ENCODE data around the gene TNS3.

The TNS3 gene

DNA sequence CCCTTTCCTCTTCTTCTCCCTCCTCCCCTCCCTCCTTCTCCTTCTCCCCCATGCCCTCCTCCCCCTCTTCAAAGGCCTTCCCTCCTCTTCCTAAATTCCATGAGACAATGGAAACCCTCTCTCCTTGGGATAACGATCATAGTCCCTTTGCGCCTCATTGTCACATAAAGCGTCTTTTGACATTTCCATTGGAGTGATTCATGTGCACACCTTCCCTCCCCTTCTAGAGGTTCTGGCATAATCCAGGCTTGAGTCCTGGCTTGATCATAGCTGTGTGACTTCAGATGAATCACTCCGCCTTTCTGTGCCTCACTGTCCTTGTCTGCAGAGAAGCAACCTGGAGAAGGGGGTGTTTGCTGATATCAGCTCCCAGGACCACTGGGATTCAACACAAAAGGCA lies 204.2 kb downstream of the TNS3 start:
- DNase-seq, result no peak

GRCh38 chr7:47376991-47377616 lies 204.8 kb downstream of the TNS3 start:
- no peak for DNase-seq

DNA sequence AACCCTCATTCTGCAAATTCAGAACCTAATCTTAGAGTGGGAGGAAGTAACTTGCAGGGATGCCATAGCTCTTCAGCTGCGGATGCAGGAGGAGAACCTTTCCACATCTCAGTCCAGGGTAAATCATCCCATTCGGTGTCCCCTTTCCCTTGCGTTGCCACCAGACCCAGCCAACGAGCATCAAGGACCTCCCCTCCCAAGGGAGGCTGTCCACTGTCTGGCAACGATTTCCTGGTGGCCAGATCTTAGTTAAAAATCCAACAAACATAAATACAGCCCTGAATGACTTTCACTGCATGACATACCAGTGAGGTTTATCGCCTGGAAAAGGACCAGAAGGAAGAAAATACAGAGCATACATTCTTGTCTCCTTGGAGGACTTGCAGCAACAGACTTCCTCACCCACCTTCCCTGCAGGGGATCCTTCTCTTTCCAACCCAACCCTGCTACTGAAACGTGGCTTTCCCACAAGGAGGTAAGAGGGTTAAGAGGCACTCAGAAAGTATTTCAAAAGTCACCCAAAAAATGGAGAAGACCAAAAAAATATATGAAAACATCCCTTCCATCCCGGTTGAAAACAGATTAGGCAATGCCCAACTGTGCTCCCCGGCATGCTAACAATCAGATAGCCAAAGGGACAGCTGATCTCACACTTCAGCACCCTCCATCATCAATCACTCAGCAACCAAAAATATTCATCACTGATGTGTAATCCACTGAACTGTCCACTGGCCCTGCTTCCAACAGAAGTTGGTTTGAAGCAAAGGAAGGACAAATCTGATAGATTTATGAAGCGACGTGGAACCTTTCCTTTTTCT lies 206.6 kb downstream of the TNS3 start:
- DNase-seq, result no peak

DNA sequence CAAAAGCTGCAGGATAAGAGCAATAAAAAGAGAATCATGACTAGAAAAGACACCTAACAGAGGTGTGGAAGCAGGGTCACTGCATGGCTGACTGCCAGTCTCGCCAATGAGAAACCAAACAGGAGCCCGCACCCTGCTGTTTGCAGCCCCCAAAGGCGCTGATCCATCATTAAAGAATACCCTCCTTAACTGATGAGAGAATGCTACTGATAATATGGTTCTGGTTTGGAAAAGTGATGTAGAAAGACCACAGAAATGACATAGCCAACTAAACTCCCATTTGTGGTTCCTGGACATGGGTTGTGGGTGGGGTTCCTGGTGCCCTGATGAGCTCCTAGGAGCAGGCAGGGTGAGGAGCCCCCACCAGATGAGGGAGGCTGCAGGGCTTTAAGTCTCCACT lies 207.4 kb downstream of the TNS3 start:
- no peak for DNase-seq

DNA sequence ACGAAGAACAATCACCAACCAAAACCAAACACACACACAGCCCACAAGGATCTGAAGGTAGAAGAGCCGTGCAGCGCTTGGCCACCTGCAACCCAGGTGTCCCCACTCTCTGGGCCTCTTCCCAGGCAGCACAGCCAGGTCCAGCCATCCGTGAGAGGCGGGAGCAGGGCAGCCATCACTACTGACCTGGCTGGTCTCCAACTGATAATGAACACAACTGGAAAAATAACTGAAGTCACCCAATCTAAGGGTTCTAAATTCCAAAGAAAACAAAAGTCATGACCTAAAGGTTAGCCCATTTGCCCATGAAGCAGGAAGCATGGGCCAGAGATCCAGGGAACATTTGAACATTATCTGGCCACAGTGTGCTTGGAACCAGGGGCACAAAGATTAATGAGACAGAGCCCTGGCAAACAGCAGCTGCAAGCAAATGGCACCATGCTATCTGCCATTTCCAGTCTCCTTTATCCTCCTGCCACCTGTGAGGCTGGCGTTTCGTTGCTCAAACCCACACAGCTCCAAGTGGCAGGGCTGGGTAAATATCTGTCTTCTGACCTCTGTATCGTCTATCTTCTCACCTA lies 207.9 kb downstream of the TNS3 start:
- no peak for DNase-seq

GRCh38 chr7:47371733-47372368 lies 210.1 kb downstream of the TNS3 start:
- no peak for DNase-seq

- no peak for DNase-seq
Measured at GRCh38 chr7:47371317-47371716, 210.6 kb downstream of the TNS3 start.

GRCh38 chr7:47370461-47371042 lies 211.4 kb downstream of the TNS3 start:
- DNase-seq, result no peak

- DNase-seq, result no peak
Measured at GRCh38 chr7:47369736-47370135, 212.2 kb downstream of the TNS3 start.

GRCh38 chr7:47368190-47368812 lies 213.6 kb downstream of the TNS3 start:
- no peak for DNase-seq

- DNase-seq, result no peak
Measured at GRCh38 chr7:47367369-47367768, 214.5 kb downstream of the TNS3 start.

- no peak for DNase-seq
Measured at GRCh38 chr7:47366960-47367359, 215.0 kb downstream of the TNS3 start.

GRCh38 chr7:47366211-47366610 lies 215.7 kb downstream of the TNS3 start:
- no peak for DNase-seq

DNA sequence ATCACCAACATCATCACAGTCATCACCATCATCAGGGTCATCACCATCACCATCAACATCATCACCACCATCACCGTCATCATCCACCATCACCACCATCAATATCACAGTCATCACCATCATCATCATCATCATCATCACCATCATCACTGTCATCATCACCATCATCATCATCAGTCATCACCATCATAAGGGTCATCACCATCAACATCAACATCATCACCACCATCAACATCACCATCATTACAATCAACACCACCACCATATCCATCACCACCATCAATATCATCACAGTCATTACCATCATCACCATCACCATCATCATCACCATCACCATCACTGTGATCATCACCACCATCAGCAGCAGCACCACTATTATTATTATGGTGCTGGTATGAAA lies 218.9 kb downstream of the TNS3 start:
- DNase-seq, result no peak

- peak; percentile 70 for DNase-seq
Measured at GRCh38 chr7:47361746-47362215, 220.1 kb downstream of the TNS3 start.

GRCh38 chr7:47361236-47361635 lies 220.7 kb downstream of the TNS3 start:
- DNase-seq, result no peak

DNA sequence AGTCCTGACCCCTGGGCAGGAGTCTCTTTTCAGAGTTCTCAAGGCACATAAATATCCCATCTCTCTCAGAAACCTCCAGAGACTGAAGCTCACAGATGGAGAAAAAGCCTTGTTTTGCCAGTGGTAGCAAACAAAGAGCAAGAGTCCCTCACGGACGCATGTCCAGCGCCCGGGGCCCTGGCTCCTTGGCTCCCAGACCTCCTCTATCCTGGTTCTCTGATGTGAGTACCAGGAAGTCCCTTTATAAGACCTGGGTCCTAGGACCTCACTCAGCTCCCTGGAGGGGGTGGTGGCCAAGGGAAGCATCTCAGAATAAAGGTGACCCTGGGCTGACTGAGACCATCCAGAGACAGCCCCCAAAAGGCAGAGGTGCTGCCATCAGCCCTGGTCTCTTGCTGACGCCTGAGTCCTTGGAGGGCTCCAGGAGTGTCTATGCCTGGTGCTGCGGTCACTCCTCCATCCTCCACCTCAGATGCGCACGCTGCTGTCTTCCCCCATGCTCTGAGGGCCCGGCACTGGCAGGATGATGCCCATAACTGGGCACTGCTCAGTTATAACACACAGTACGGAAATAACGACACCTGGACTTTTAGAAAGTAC lies 221.5 kb downstream of the TNS3 start:
- no peak for DNase-seq

DNA sequence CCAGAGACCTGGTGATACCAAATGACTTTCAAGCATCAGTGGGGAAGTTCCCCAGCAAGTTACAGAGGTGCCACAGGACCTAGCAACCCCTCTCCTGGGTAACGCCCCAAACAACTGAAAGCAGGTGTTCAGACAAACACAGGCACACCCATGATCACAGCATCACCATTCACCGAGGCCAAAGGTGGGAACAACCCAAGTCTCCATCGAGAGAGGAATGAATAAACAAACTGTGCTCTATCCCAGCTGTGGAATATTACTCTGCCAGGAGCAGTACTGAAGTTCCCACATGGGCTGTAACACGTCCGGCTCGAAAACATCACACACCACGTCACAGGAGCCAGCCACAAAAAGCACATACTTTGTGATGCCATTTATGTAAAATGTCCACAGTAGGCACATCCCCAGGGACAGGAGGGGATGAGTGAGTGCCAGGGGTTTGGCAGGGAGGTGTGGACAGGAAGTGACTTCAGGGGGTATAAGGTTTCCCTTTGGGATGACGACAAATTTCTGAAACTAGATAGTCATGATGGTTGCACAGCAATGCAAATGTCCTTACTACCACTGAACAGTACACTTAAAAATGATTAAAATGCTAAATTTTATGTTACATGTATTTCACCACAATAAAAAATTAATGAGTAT lies 222.8 kb downstream of the TNS3 start:
- no peak for DNase-seq

DNA sequence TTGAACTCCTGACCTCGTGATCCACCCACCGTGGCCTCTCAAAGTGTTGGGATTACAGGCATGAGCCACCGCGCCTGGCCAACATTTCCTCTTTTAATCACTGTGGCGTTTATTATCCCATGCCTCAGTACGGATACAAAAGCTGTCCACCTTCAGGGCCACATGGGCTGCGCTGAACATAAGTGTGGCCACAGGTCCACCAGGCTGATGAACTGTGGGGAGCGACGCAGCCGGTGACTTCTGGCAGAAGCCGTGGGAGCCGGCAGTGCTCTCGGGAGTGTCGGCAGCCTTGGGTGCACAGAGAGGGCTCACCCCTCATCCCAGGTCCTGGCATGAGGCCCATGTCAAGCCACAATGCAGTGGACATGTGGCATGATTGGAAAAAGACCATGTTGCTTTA lies 223.6 kb downstream of the TNS3 start:
- DNase-seq, result no peak

DNA sequence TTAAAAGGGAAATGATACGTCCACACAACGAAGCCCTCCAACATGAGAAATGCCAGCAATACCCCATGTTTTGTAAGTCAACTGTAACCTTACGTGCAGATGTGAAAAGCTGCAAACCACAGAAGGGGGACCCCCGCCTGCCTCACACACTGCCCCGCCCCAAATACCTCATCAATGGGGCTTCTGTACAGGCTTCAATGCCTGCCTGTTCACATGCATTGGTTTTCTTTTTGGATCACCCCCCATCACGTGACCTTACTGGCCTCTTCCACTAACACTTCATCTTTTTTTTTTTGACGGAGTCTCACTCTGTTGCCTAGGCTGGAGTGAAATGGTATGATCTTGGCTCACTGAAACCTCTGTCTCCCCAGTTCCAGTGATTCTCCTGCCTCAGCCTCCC lies 224.0 kb downstream of the TNS3 start:
- DNase-seq, result no peak

- no peak for DNase-seq
Measured at GRCh38 chr7:47357361-47357760, 224.6 kb downstream of the TNS3 start.

- no peak for DNase-seq
Measured at GRCh38 chr7:47356261-47356660, 225.7 kb downstream of the TNS3 start.

All from activated CD8-positive, alpha-beta memory T cell treated with anti-CD3 and anti-CD28 coated beads, Interleukin-2, amount 50 U/mL, for 48 hours (primary cell).